ENCODE data around the gene OSGIN1.

GRCh38 chr16:83915081-83915480 is 38.0 kb upstream of the OSGIN1 start:
- TF ChIP-seq CTCF (IDR thresholded peaks at IDR 0.05; ENCODE audit: low read depth, low read length) = no peak
- TF ChIP-seq EZH2phosphoT487 (IDR thresholded peaks at IDR 0.05; ENCODE audit: low read depth) = no peak
